ENCODE results near the gene FXR1.
"Not testable (repeated sequence)": the region's sequence is repeated elsewhere in the genome, so short reads cannot be mapped to it uniquely, and the experiment has no call there.

Gene FXR1

DNA sequence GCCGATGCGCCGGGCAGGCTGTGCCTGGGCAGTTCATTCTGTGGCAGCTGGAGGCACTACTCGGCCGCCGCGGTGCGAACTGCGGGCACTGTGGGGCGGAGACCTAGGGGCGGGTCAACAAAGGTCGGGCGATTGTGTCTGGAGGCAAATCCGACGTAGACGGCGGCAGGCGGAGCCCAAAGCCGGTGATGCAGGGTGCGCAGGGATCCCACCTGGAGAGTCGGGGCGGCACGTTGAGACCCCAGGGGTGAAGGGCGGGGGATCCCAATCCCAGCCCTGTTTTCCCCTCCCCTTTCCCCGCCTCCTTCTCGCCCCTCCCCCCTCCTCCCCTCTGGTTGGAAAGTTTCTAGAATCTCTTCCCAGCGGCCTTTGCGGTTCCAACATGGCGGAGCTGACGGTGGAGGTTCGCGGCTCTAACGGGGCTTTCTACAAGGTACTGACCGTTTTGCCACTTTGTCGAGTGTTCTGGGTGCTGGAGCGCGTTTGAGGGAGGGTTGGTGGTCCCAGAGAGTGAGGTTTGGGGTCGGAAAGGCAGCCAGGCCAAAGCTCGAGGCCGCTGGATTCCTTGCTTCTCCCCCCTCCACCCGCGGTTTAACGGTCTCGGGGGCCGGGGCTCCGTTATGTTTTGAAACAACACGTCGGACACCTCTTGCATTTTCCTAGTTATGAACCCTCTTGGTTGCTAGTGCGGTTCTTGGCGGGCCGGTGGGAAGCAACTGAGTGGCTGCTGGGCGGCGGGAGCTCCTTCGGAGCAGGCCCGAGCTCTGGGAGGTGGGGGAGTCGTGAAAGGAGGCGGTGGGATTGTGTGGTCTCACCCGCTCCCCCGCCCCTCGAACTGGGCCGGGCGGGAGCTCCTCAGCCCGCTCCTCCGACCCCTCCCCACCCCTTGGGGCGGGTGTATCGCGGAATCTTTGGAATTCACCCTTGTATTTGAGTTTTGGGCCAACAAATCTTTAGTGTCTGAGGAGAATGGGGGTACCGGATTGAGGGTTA lies at the start of gene FXR1:
Gene FXR1 (plus strand): TSS at position 367 of the 993 bp plus-strand sequence. CDS start 16 bp downstream, at position 383.
- DNase-seq (ENCODE audit: extremely low read depth, low read depth) = peak; percentile 44
- TF ChIP-seq CTCF (IDR thresholded peaks at IDR 0.05; ENCODE audit: low read depth, low read length) = peak; percentile 83

GRCh38 chr3:180870008-180870699 lies 42.3 kb upstream of the FXR1 start:
- TF ChIP-seq CTCF (IDR thresholded peaks at IDR 0.05; ENCODE audit: low read depth, low read length) = no peak
- peak; percentile 16 for DNase-seq (ENCODE audit: extremely low read depth, low read depth)

DNA sequence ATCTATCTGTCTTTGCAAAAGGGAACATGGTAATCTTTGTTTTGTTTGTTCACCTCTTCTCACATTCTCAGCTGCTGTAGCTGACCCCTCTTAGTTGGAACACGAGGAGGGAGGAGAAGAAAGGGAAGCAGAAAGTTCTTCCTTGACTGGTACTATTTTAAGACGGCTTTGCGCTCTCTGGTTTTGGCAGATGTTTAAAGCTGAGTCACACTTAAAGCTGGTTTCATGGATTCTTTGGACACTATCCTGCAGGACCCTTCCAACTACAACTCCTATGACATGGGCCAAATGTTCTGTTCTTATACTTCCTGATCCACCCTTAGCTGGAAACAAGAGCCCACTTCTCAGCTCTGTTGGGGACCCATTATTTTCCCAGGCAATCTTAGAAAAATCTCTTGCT lies 40.6 kb upstream of the FXR1 start:
- TF ChIP-seq CTCF (IDR thresholded peaks at IDR 0.05; ENCODE audit: low read depth, low read length) = no peak
- DNase-seq (ENCODE audit: extremely low read depth, low read depth) = no peak

GRCh38 chr3:180872430-180872829 lies 40.0 kb upstream of the FXR1 start:
- not testable (repeated sequence) for DNase-seq (ENCODE audit: extremely low read depth, low read depth)

DNA sequence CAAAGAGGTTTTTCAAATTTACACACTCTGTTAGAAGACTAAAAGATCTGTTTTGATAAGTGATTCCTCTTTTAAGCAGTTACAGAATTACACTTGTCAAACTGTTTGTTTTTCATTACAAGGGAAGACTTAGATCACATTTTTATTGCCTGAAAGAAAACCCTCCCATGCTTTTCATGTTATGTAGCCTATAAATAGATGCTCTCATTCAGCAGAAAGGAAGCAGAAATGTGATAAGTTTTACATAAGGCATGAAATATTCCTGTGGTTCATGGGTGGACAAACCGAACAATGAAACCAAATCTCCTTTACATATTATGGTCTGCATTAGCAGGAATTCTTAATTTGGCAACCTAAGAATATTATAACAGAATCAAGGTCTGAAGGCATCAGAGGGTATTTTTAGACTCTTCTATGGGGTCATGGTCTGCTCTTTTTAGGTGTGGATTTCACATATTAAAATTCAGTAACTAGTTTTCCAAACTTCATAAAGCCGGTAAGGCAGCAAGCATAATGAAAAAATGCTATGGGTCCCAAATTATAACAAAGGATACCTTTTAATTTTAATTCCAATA lies 37.3 kb upstream of the FXR1 start:
- DNase-seq (ENCODE audit: extremely low read depth, low read depth) = no peak
- no peak for TF ChIP-seq CTCF (IDR thresholded peaks at IDR 0.05; ENCODE audit: low read depth, low read length)

DNA sequence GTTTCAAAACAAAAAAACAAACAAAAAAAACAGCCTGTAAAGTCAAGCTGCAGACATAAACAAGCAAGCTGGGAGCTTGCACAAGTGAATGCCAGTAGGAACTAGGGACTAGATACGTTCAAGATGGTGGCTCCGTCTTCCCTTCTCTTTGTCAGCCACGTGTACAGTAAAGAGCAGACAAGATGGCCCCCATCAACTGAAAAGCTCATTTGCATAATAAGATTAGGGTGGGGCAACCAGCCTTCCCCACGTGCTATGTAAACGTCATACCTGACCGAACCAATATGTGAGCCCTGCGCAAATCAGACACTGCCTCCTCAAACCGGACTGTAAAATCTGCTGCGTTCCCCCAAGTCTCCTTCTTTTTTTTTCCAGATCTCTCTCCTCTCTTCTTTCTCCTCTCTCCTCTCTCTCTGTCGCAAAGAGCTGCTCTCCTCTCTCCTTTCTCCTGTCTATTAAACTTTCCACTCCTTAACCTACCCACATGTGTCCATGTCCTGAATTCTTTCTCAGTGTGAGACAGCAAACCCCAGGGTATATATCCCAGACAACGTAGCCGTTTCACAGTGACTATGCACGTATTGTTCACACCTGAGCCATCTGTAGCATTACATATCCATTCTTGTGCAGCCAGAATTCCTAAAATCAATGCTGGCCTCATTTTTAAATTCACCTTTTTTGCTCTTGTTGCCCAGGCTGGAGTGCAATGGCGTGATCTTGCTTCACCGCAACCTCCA lies 31.2 kb upstream of the FXR1 start:
- TF ChIP-seq CTCF (IDR thresholded peaks at IDR 0.05; ENCODE audit: low read depth, low read length) = no peak
- no peak for DNase-seq (ENCODE audit: extremely low read depth, low read depth)

GRCh38 chr3:180882115-180882514 lies 30.4 kb upstream of the FXR1 start:
- no peak for TF ChIP-seq CTCF (IDR thresholded peaks at IDR 0.05; ENCODE audit: low read depth, low read length)
- DNase-seq (ENCODE audit: extremely low read depth, low read depth) = no peak

All from AG09319 (cell line).